ENCODE results near the gene FAT1.

DNA sequence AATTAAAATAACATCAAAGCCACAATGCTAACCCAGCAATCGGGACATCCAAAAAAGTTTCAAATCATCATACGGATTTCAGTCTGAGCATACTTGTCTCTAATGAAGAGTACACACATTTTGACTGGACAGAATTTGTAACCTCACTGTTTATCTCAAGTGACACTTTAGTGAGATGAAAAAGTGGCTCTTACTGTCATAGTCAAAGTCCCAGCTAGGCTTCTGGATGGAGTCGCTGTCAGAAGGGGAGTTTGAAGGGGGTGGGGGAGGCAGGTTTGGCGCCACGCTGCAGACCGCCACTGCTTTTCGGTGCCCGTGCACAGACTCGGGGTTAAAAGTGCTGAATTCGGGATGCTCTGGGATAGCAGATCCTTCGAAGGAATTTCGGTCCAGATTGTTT, 127.3 kb downstream of the FAT1 start:
- TF ChIP-seq SP1 (IDR thresholded peaks at IDR 0.05): no peak
- no peak for TF ChIP-seq L3MBTL2 (conservative IDR thresholded peaks at IDR 0.05)
- no peak for TF ChIP-seq ZNF384 (IDR thresholded peaks at IDR 0.05)
- TF ChIP-seq SUZ12 (IDR thresholded peaks at IDR 0.05): no peak
- no peak for TF ChIP-seq BHLHE40 (IDR thresholded peaks at IDR 0.05; ENCODE audit: borderline replicate concordance)
- TF ChIP-seq FOXM1 (IDR thresholded peaks at IDR 0.05; ENCODE audit: borderline replicate concordance): no peak
- no peak for TF ChIP-seq ELF4 (IDR thresholded peaks at IDR 0.05)
- no peak for TF ChIP-seq LEF1 (IDR thresholded peaks at IDR 0.05; ENCODE audit: borderline replicate concordance)
- no peak for TF ChIP-seq FOXK2 (IDR thresholded peaks at IDR 0.05)
- no peak for TF ChIP-seq FOXA1 (IDR thresholded peaks at IDR 0.05)
- TF ChIP-seq, protein P1, sequence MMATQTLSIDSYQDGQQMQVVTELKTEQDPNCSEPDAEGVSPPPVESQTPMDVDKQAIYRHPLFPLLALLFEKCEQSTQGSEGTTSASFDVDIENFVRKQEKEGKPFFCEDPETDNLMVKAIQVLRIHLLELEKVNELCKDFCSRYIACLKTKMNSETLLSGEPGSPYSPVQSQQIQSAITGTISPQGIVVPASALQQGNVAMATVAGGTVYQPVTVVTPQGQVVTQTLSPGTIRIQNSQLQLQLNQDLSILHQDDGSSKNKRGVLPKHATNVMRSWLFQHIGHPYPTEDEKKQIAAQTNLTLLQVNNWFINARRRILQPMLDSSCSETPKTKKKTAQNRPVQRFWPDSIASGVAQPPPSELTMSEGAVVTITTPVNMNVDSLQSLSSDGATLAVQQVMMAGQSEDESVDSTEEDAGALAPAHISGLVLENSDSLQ (IDR thresholded peaks at IDR 0.05): no peak
- no peak for TF ChIP-seq TARDBP (IDR thresholded peaks at IDR 0.05)
- no peak for TF ChIP-seq CTBP1 (IDR thresholded peaks at IDR 0.05; ENCODE audit: borderline replicate concordance)
